Activated CD4-positive, alpha-beta T cell treated with anti-CD3 and anti-CD28 coated beads for 48 hours (primary cell): Measurements from ENCODE around the gene SHOC2.

Experiments used
- DNase-seq: peaks from one replicate; pipeline ENCODE4 v3.0.0-alpha.2; 2020

The SHOC2 gene

DNA sequence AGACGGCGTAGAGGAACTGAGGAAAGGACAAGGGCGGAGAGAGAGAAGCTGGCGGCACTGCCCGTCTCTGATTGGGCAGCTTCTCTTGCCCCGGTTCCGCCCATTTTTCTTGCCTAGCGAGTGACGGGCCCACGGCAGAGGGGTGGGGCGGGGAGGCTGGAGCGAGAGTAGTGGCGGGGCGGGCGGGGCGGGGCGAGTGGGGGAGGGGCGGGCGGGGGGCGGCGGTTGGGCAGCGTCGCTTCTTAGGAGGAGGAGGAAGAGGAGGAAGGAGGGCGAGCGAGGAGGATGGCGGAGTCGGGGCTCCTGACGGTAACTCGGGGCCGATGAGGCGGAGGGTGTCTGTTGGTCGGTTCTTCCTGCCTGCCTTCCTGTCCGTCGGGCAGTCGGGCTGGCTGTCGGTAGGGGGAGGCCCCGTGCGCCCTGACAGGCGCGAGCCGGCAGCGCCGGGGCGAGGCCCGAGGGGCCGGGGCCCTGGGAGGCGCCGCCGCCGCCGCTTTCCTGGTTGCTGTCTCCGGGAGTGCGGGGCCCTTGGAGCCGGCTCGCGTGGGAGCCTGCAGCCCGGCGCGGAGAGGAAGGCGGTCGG lies at the start of gene SHOC2:
Gene SHOC2 (plus strand): TSS at position 256 of the 583 bp plus-strand sequence. CDS start 44,755 bp downstream, outside the sequence.
- peak; percentile 99 for DNase-seq

DNA sequence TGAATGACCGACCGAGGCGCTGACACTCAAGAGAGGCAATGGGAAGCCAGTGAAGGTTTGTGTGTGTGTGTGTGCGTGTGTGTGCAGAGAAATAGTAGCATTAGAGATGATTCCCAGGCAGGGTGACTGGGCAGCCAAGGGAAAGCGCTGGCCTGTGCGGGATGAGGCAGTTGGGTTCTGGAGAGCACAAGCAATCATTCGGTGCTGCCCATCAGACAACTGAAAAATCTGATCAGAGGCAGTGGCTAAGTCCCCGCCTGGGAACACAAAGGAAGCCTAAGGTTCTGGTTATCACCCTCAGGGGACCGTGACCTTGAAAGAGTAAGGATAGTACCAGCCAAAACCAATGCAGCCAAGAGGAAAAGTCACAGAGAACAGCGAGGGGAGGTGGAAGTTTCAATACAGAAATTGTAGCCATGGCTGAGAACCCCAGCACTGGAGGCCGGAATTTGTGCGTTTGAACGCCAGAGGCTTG lies 48.5 kb upstream of the SHOC2 start:
- DNase-seq, result no peak

- DNase-seq, result peak; percentile 98
These were observed 47.9 kb upstream of the SHOC2 start, which contains the start of gene PDCD4 for GRCh38 chr10:110871298-110872084. PDCD4 (plus strand) TSS chr10:110871928; CDS start chr10:110876028, 4,100 bp downstream.

DNA sequence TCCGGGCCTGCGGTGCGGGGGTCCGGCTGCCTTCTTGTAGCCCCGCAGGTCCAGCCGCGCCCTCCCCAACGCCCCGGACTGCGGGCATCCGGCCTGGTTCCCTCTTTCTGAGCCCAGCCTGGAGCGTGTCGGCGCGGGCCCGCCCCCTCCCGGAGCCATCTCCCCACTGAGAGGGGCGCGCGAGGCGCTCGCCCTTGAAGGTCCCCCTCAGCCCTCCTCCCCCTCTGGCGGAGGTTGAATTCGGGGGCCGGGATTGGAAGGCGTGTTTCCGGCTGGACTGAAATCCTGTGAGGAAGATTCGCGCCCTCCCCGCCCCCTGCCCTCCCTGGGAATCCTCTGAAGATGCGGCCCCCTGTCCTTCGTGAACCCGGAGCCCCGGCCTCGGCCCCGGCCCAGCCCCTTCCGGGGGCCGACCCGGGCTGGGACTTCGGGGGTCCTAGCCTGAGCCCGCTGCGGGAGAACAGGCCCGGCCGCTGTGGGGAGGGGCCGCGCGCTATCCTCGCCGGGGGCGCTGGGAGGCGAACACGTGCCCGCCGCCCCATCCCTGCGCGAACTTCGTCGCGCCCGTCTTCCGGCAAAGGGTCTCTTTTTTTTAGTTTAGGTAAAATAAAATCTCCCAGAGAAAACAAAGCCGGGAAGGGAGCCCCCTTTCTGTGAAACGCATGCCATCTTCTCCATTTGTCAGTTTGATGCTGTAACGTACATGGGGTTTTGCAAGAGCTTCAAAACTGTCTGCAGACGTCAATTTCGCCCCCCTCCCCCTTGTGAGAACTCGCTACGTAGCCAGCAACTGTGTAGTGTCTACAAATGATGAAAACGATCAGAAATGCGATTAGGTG lies 47.0 kb upstream of the SHOC2 start:
- peak; percentile 83 for DNase-seq

DNA sequence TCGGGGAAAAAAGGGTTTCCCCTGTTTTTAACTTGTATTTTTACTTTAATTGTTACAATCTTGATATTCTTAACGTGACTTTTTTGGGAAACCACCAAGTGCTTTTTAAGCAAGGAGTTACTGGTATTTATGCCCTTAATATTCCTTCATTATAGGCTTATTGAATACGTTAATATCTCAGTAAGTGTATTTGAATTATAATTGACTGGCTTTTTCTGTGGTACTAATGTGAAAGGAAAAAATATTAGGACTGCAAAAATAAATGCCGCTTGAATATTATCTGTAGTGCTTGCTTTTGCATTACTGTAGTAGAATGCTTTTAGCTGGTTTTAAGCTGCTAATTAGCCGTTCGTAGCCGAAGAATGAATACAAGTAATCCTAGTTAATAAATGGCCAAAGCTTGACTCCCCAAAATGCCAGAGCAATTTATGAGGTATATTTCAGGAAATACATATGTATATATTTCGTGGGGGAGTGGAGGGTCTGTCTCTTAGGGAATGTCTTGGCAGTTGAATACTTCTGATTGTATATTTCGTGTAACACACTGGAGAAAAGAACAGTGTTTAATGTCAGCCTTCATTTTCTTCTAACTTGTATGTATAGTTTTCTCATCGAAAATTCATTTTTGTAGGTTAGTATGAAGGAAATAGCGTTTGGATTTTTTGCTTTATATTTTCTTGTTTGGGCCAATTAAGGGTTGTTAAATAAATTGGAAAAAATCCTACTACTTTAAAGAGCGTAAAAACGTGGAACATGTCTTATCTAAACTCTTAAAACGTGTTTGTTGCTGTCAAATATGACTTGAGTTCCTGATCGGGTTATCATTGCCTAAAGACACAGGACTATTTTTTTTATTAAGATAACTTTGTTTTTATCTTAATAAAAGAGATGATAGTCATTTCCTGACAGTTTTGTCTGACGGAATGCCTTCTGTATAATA lies 46.1 kb upstream of the SHOC2 start:
- DNase-seq, result no peak

DNA sequence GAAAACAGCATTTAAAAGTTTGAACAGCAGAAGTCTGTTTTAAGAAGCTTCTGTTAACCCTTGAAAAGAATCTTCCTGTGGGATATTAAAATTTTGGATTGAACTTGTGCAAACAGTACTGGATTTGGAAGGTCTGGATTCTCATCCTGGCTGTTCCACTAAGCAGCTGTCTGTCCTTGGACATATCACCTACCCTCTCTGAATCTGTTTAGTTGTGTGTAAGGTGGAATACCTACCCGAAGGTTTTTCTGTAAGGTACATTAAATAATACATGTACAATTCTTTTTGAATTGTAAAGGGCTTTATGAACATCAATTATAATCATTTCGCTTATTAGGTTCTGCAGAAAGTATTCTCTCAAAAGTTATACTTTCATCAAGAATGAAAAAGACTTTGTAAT lies 45.5 kb upstream of the SHOC2 start:
- no peak for DNase-seq

- DNase-seq, result no peak
These were observed 43.4 kb upstream of the SHOC2 start for GRCh38 chr10:110876000-110876399.

DNA sequence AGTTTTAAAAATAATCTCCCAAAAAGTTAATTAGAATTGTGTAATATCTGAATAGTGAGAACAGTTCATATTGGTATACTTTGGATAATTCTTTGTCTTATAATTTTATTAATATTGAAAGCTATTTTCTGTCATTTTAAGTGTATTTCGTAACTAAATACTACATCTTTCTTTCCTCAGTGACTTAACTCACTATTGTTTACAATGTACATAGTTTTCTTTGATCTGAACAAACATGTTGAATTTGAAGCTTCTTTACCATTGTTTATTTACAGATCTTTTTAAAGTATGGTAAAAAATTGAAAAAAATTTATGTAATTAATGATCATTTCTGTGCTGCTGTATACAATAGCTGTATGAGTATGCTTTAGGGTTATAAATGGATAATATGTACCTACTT lies 42.6 kb upstream of the SHOC2 start:
- DNase-seq, result no peak

GRCh38 chr10:110880012-110880411 lies 39.4 kb upstream of the SHOC2 start:
- no peak for DNase-seq

DNA sequence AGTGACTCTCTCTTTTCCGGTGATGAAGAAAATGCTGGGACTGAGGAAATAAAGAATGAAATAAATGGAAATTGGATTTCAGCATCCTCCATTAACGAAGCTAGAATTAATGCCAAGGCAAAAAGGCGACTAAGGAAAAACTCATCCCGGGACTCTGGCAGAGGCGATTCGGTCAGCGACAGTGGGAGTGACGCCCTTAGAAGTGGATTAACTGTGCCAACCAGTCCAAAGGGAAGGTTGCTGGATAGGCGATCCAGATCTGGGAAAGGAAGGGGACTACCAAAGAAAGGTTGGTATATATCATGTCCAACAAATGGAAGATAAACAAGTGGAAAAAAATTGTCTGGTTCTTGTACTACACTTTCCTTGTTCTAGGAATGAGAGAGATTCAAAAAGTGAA lies 38.2 kb upstream of the SHOC2 start:
- no peak for DNase-seq

GRCh38 chr10:110881905-110882304 lies 37.5 kb upstream of the SHOC2 start:
- DNase-seq, result no peak

DNA sequence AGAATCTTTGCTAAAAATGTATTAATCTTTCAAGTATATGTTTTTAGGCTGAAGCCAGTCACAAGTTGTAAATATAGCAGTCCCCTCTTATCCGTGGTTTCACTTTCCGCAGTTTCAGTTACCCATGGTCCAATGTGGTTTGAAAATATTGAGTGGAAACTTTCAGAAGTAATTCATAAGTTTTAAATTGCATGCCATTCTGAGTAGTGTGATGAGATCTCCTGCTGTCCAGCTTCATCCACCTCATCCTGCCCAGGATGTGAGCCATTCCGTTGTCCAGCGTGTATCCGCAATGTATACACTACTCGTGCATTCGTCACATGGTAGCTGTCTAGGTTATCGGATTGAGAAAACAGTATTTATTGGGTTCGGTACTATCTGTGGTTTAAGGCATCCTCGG lies 35.5 kb upstream of the SHOC2 start:
- DNase-seq, result no peak

DNA sequence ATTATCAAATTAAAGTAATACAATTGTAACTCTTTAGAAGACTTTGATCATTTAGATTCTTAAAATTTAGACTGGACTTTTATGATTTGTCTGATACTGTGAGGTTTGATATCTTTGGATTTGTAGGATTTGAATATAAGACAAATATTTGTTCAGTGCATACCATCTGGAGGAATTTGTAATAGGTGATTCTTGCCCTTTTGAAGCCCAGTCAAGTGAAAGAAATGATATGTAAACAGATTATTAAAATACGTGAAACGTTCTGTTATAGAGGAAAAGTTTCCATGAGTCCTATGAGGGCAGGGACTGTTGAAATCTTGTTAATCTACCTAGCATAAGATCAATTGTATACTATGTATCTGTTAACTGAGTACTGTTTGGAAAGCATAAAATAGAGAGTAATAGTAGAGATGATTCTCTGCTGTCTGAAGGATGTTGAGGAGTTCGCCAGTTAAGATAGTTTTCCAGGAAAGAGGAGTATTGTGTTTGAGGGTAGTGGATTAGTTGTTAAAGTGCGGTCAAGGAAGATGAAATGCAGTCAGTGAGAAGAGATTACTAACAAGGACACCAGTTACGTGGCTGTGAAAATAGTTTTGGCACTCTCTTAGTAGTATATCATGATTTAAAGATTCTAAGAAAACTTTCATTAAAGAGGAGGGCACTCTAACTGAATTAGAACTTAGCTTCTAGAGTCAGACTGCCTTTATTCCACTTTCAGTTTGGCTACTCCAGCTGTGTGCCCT lies 33.3 kb upstream of the SHOC2 start:
- no peak for DNase-seq

DNA sequence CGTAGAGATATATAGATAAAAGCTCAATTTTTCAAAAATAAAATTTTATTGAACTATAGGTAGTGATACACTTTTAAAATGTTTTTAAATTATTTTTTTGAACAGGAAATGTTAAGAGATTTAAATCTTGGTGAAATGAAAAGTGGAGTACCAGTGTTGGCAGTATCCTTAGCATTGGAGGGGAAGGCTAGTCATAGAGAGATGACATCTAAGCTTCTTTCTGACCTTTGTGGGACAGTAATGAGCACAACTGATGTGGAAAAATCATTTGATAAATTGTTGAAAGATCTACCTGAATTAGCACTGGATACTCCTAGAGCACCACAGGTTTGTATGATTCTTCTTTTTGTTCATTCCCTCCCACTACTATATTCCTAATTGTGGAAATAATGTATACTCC lies 31.8 kb upstream of the SHOC2 start:
- DNase-seq, result no peak

DNA sequence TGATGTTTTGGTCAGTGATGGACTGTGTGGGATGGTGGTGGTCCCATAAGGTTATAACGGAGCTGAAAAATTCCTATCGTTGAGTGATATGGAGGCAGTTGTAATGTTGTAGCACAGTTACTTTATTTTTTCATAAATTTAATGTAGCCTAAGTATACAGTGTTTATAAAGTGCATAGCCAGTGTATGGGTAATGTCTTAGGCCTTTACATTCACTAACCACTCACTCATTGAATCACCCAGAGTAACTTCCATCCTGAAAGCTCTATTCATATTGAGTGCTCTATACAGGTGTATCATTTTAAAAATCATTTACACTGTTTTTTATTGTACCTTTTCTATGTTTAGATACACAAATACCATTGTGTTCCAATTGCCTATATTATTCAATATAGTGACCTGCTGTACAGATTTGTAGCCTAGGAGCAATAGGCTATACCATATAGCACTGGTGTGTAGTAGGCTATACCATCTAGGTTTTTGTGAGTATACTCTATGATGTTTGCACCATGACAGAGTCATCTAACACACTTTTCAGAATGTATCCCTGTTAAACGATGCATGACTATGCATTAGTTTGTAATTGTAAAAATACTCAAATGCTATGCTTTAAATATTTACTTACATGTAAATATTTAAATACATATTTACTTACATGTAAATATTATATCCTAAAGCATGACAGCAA lies 26.7 kb upstream of the SHOC2 start:
- no peak for DNase-seq

- no peak for DNase-seq
These were observed 25.7 kb upstream of the SHOC2 start for GRCh38 chr10:110893559-110894179.

- no peak for DNase-seq
These were observed 22.2 kb upstream of the SHOC2 start for GRCh38 chr10:110897184-110897583.

DNA sequence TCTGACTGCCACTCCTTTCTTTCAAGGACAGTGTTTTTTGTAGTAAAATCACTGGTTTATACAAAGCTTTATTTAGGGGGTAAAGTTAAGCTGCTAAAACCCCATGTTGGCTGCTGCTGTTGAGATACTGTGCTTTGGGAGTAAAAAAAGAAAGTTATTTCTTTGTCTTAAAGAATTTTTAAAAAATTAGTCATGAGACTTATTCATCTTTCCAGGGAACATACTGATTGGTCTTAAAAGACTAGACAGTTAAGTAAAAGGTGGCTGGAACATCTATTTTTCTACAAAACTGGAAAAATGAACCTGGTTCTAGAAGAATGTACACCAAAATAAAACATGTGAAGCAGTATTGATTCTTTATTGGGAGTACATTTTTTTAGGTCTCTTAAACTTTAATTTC lies 21.0 kb upstream of the SHOC2 start:
- no peak for DNase-seq

GRCh38 chr10:110900983-110901382 lies 18.4 kb upstream of the SHOC2 start:
- no peak for DNase-seq
